K562 (cell line): ENCODE data around the gene CTCFL. TPM values are rescaled to one million over a fixed set of nuclear protein-coding genes. Genes with fewer than 3 reads are reported as not detected.

Source experiments
- ATAC-seq: fragments of 200-7000 bp; cut with Tn5 transposase; 3 replicates; pipeline ENCODE4 v1.9.1; 2020; ENCODE audit warnings: moderate library complexity
- BruUV-seq: library from RNA; stranded (reverse); fragments of 400-500 nt; replicated peaks from 2 replicates; lab custom pipeline; 2021; lab: Mats Ljungman, UMichigan
- CTCF ChIA-PET: fragments of 300-600 bp; formaldehyde crosslinking; extraction: SDS; loops from one replicate; lab custom pipeline; 2021; ENCODE audit warnings: low intra/inter-chr PET ratio; lab: Yijun Ruan, JAX
- POLR2A ChIA-PET: fragments of 300-600, 350-650 bp; sonication (Branson Sonifier 250); formaldehyde crosslinking; extraction: SDS; loops from one replicate; lab custom pipeline; 2021; ENCODE audit warnings: antibody characterized with exemption, inconsistent platforms; lab: Yijun Ruan, JAX
- DNase-seq, 4 experiments: peaks; one replicate each; pipeline versions ENCODE4 v3.0.0 to v3.0.0-alpha.2; 2011 to 2018; ENCODE audit warnings: low spot score in 3 of 4, mixed read lengths in 3 of 4; ENCODE audit errors: extremely low read depth in 1 of 4
- FAIRE-seq: peaks from 2 replicates; lab custom pipeline; 2011; peaks lifted over from hg19 to GRCh38; lab: Jason Lieb, UNC
- H2AFZ ChIP-seq: 2 replicates; pipeline ENCODE4 v1.6.0; 2011; ENCODE audit warnings: low read depth, low read length, control low read depth, inconsistent platforms
- H3K27ac ChIP-seq: fragments of 200-600 bp; 3 replicates; pipeline ENCODE4 v1.8.0; 2011; ENCODE audit warnings: low read depth, mild to moderate bottlenecking, control low read depth, inconsistent platforms, low read length, moderate library complexity, mixed read lengths; ENCODE audit errors: extremely low read depth
- H3K27me3 ChIP-seq, 2 experiments: fragments of 300-600 bp in 1 of 2; 2 replicates in 1 of 2; 3 replicates in 1 of 2; pipeline versions ENCODE4 v1.6.0 to v1.8.0; 2011; ENCODE audit warnings: inconsistent platforms in 2 of 2, low read length in 2 of 2, mild to moderate bottlenecking in 1 of 2, mixed read lengths in 1 of 2, moderate library complexity in 1 of 2; ENCODE audit not compliant: control insufficient read depth in 2 of 2, insufficient read depth in 2 of 2
- H3K36me3 ChIP-seq: fragments of 300-600 bp; 3 replicates; pipeline ENCODE4 v1.8.0; 2011; ENCODE audit warnings: mild to moderate bottlenecking, low read length, inconsistent platforms; ENCODE audit not compliant: control insufficient read depth, insufficient read depth
- H3K4me1 ChIP-seq, 2 experiments: fragments of 200-600 bp in 1 of 2; replicated peaks in 1 of 2; 2 replicates in 1 of 2; 3 replicates in 1 of 2; pipeline versions ENCODE4 v1.5.1 to v1.8.0; 2011; ENCODE audit warnings: inconsistent platforms in 2 of 2, low read length in 2 of 2, mild to moderate bottlenecking in 1 of 2, mixed read lengths in 1 of 2, moderate library complexity in 1 of 2; ENCODE audit not compliant: control insufficient read depth in 2 of 2, insufficient read depth in 2 of 2
- H3K4me2 ChIP-seq: 2 replicates; pipeline ENCODE4 v1.6.1; 2011; ENCODE audit warnings: low read length, control low read depth, inconsistent platforms, mixed read lengths; ENCODE audit not compliant: insufficient read depth
- H3K4me3 ChIP-seq: fragments of 200-600 bp; sonication (generic), shearing (Covaris generic); 2 replicates; pipeline ENCODE4 v1.5.1; 2016; ENCODE audit warnings: control low read depth, inconsistent platforms
- H3K79me2 ChIP-seq: fragments of 200-600 bp; 3 replicates; pipeline ENCODE4 v1.8.0; 2011; ENCODE audit warnings: low read length, inconsistent platforms; ENCODE audit not compliant: control insufficient read depth, insufficient read depth
- H3K9ac ChIP-seq, 2 experiments: 2 replicates each; pipeline versions ENCODE4 v1.6.0 to v1.6.1; 2011; ENCODE audit warnings: low read depth in 2 of 2, low read length in 2 of 2, control low read depth in 1 of 2, inconsistent platforms in 1 of 2, mild to moderate bottlenecking in 1 of 2, mixed read lengths in 1 of 2; ENCODE audit not compliant: insufficient read depth in 1 of 2
- H3K9me1 ChIP-seq: one replicate; pipeline ENCODE4 v1.6.0; 2011; ENCODE audit warnings: inconsistent platforms, mild to moderate bottlenecking, low read length, moderate library complexity; ENCODE audit not compliant: control insufficient read depth, insufficient read depth
- H3K9me3 ChIP-seq: replicated peaks from 2 replicates; pipeline ENCODE4 v1.5.1; 2011; ENCODE audit warnings: low read depth, low read length, inconsistent platforms; ENCODE audit not compliant: control insufficient read depth, insufficient read depth
- H4K20me1 ChIP-seq: replicated peaks from 2 replicates; pipeline ENCODE4 v1.6.1; 2011; ENCODE audit warnings: low read length, inconsistent platforms, mixed read lengths; ENCODE audit not compliant: control insufficient read depth, insufficient read depth
- BCL6 ChIP-seq: fragments of 250-450 bp; sonication (Bioruptor Pico); IDR thresholded peaks from 2 replicates; pipeline ENCODE4 v1.4.0; 2020
- BHLHE40 ChIP-seq: IDR thresholded peaks from 2 replicates; pipeline ENCODE4 v1.6.1; 2011; ENCODE audit warnings: low read length, improper control_type of control experiment
- CBFA2T3 ChIP-seq: fragments of 450-650 bp; IDR thresholded peaks from 2 replicates; pipeline ENCODE4 v1.6.1; 2017
- CEBPB ChIP-seq: fragments of 450-650 bp; IDR thresholded peaks from 2 replicates; pipeline ENCODE4 v1.6.1; 2016; ENCODE audit warnings: missing genetic modification characterization, missing compliant biosample characterization
- E2F6 ChIP-seq, 2 experiments: IDR thresholded peaks; 2 replicates each; pipeline ENCODE4 v1.6.1; 2011; ENCODE audit warnings: borderline replicate concordance in 1 of 2, control low read depth in 1 of 2, low read depth in 1 of 2, low read length in 1 of 2, mild to moderate bottlenecking in 1 of 2, mixed read lengths in 1 of 2, moderate library complexity in 1 of 2; ENCODE audit not compliant: insufficient read depth in 1 of 2, insufficient read length in 1 of 2, poor library complexity in 1 of 2, severe bottlenecking in 1 of 2; ENCODE audit errors: extremely low read depth in 1 of 2
- TAL1 ChIP-seq: fragments of 450-650 bp; IDR thresholded peaks from 2 replicates; pipeline ENCODE4 v1.6.1; 2016; ENCODE audit warnings: mild to moderate bottlenecking
- ZNF589 ChIP-seq: fragments of 200-800 bp; sonication (Bioruptor generic); IDR thresholded peaks from 2 replicates; pipeline ENCODE4 v1.6.1; 2016; ENCODE audit warnings: low read depth, missing genetic modification characterization, missing compliant biosample characterization
- WGBS: fragments of 100-300 bp; shearing (Covaris generic); methylation state at CpG from one replicate; pipeline ENCODE4 v1.1.6; 2016; ENCODE audit warnings: low coverage, mixed read lengths; ENCODE audit not compliant: insufficient coverage; ENCODE audit errors: missing lambda C conversion rate; 5-methylcytosine and 5-hydroxymethylcytosine counted together
- in situ Hi-C: fragments of 300-500 bp; cut with MboI; formaldehyde crosslinking; loops from 4 replicates; pipeline ENCODE4 v1.15.0; 2018; ENCODE audit warnings: inconsistent platforms, mixed read lengths
- intact Hi-C: fragments of 100-400 bp; cut with micrococcal nuclease; formaldehyde crosslinking; loops from 2 replicates; pipeline ENCODE4 v1.14.2; 2022
- polyA plus RNA-seq, 8 experiments: library from polyadenylated mRNA; depleted of rRNA in 4 of 8; stranded (reverse) in 5 of 8; unstranded in 3 of 8; fragments of >200 nt; fragmentation: Nextera tagmentation in 2 of 8; fragmentation: Illumina TruSeq in 1 of 8; extraction: Ambion mirVana in 2 of 8; extraction: Trizol in 1 of 8; gene quantifications; 2 replicates each; pipeline versions ENCODE4 v1.2.1 to v1.2.3, GENCODE V29; 2011 to 2014; ENCODE audit warnings: inconsistent platforms in 1 of 8, missing spikeins in 1 of 8
- total RNA-seq, 7 experiments: library from RNA; depleted of rRNA in 6 of 7; stranded (reverse); fragments of >200 nt in 6 of 7; fragmentation: Illumina TruSeq in 2 of 7; extraction: Trizol in 2 of 7; gene quantifications; 2 replicates each; pipeline versions ENCODE4 v1.2.1 to v1.2.3, GENCODE V29; 2011 to 2021; ENCODE audit warnings: low replicate concordance in 1 of 7

Gene CTCFL
- total and polyA plus RNA-seq, 9 of the 15 experiments (the other 6 are each of a cell fraction or from before 2014, with no cell fraction given), result 42.4 to 188 (median 111) TPM

- no peaks in the 10 kb centered on the region for H3K9me3 ChIP-seq
- peak overlapping the region in 1 of 2 experiments; percentile 7; a peak in 1 of 4 replicates for H3K9ac ChIP-seq
- H2AFZ ChIP-seq, result peak overlapping the region; percentile 91
- intact Hi-C loops (no loop called here), in situ Hi-C loops (no loop called here)
- no peak overlapping the region for H3K27ac ChIP-seq
- no TSS peak for BruUV-seq
- FAIRE-seq, result peak; percentile 89
- TF ChIP-seq BHLHE40, result peak; percentile 60
- peak in 1 of 2 experiments; percentile 17 for TF ChIP-seq E2F6 (IDR thresholded peaks at IDR 0.05; ENCODE audit: borderline replicate concordance in 1 of 2, extremely low read depth in 1 of 2, insufficient read depth in 1 of 2, insufficient read length in 1 of 2, low read depth in 1 of 2, low read length in 1 of 2, poor library complexity in 1 of 2, severe bottlenecking in 1 of 2)
- peak; percentile 27; the same call in 1 of the 2 replicates for TF ChIP-seq CBFA2T3
- TF ChIP-seq ZNF589, result no peak
- TF ChIP-seq CEBPB (tag), result 0 out of 2 replicates have a peak, but pooled peaks have one; percentile 23
- TF ChIP-seq BCL6 (CRISPR knock-in tag), result no peak
- TF ChIP-seq TAL1, result 0 out of 2 replicates have a peak, but pooled peaks have one; percentile 3
- 20% methylated on average over 9 of the region's 9 CpGs for WGBS
- ChIA-PET POLR2A (interaction anchor here (0.6 to 1.4 kb wide), 6 partner anchors 8 to 319 kb away, joined by 3 to 4 read pairs (median 3); no protein-coding TSS in a partner anchor), CTCF (no interaction called here)
- H4K20me1 ChIP-seq, result no peaks in the 10 kb centered on the region
- no peak overlapping the region for H3K4me3 ChIP-seq
- H3K36me3 ChIP-seq, result no peaks in the 10 kb centered on the region
- H3K4me1 ChIP-seq, result peaks cover 14 to 31% of the 10 kb centered on the region in 2 experiments; a peak in 4 of 5 replicates
- no peaks in the 10 kb centered on the region for H3K79me2 ChIP-seq
- peak overlapping the region; percentile 38; the same call in 1 of the 2 replicates for H3K4me2 ChIP-seq
- no peaks in the 10 kb centered on the region for H3K27me3 ChIP-seq
- ATAC-seq, result peak; percentile 33
- no peaks in the 10 kb centered on the region for H3K9me1 ChIP-seq
- peak in 1 of 4 experiments; percentile 40 for DNase-seq
Measured at GRCh38 chr20:57478176-57478575, 46.8 kb downstream of the CTCFL start.
